Uterus (tissue), 4 donors: ENCODE results near the gene CAMTA1. TPM values are rescaled to one million over a fixed set of nuclear protein-coding genes. Genes with fewer than 3 reads are reported as not detected.

ENCODE experiments used
- DNase-seq, 2 donors: peaks; one replicate each; pipeline ENCODE4 v3.0.0-alpha.2; 2019 to 2020
- H3K27ac ChIP-seq, 2 donors: fragments of 200-600 bp; sonication (generic); 1 replicate in 1 of 2; 2 replicates in 1 of 2; pipeline ENCODE4 v1.5.1; 2016 to 2018
- H3K27me3 ChIP-seq, 2 donors: fragments of 200-600 bp; sonication (generic); one replicate each; pipeline ENCODE4 v1.5.1; 2018 to 2019; ENCODE audit warnings: control low read depth in 1 of 2
- H3K36me3 ChIP-seq, 2 donors: fragments of 200-600 bp; sonication (generic); one replicate each; pipeline ENCODE4 v1.5.1; 2019; ENCODE audit warnings: control low read depth in 1 of 2
- H3K4me1 ChIP-seq, 2 donors: fragments of 200-600 bp; sonication (generic); one replicate each; pipeline ENCODE4 v1.5.1; 2018 to 2019; ENCODE audit warnings: control low read depth in 1 of 2
- H3K4me3 ChIP-seq, 2 donors: fragments of 200-600 bp; sonication (generic); 1 replicate in 1 of 2; 2 replicates in 1 of 2; pipeline ENCODE4 v1.5.1; 2018 to 2019; ENCODE audit warnings: mild to moderate bottlenecking in 1 of 2
- H3K9me3 ChIP-seq, 2 donors: fragments of 200-600 bp; sonication (generic); one replicate each; pipeline ENCODE4 v1.5.1; 2019; ENCODE audit warnings: control low read depth in 1 of 2
- CTCF ChIP-seq, 4 experiments: fragments of 200-600 bp in 2 of 4; fragments of 450-650 bp in 2 of 4; sonication (generic) in 2 of 4; IDR thresholded peaks; one replicate each; pipeline ENCODE4 v1.5.1; 2016 to 2019; ENCODE audit warnings: antibody characterized with exemption in 4 of 4, mild to moderate bottlenecking in 2 of 4, moderate library complexity in 1 of 4
- POLR2A ChIP-seq, 2 donors: fragments of 450-650 bp; IDR thresholded peaks; one replicate each; pipeline ENCODE4 v1.6.1; 2016; ENCODE audit warnings: antibody characterized with exemption in 2 of 2, mild to moderate bottlenecking in 1 of 2, moderate library complexity in 1 of 2
- intact Hi-C: fragments of 100-400 bp; cut with DNase I; formaldehyde crosslinking; loops from one replicate; pipeline ENCODE4 v1.15.1; 2023; ENCODE audit warnings: low total_unique reads
- total RNA-seq, 4 donors: library from RNA; depleted of rRNA in 3 of 4; stranded (reverse); fragments of >200 nt in 3 of 4; gene quantifications; one replicate each; pipeline versions ENCODE4 v1.1.0 to v1.2.4, GENCODE V29; 2014 to 2023
- donor health status: DM: yes; HTN: yes; CAD: no.

Gene CAMTA1
- total RNA-seq, 4 donors from 2014 or later, result 29.7 to 427 (median 64.8) TPM

- H3K27ac ChIP-seq, result no peak overlapping the region
- intact Hi-C loops, result no loop called here
- no peak overlapping the region for H3K4me3 ChIP-seq
- TF ChIP-seq CTCF (IDR thresholded peaks at IDR 0.05), result no peak
- no peaks in the 10 kb centered on the region for H3K27me3 ChIP-seq
- no peaks in the 10 kb centered on the region for H3K36me3 ChIP-seq
- no peaks in the 10 kb centered on the region for H3K9me3 ChIP-seq
- H3K4me1 ChIP-seq, result no peaks in the 10 kb centered on the region
- no peak for DNase-seq
These were observed 675.6 kb downstream of the CAMTA1 start for GRCh38 chr1:7460807-7461206.

- TF ChIP-seq CTCF (IDR thresholded peaks at IDR 0.05) (no peak), POLR2A (IDR thresholded peaks at IDR 0.05) (no peak)
- H3K4me1 ChIP-seq, result no peaks in the 10 kb centered on the region
- H3K9me3 ChIP-seq, result no peaks in the 10 kb centered on the region
- no peaks in the 10 kb centered on the region for H3K36me3 ChIP-seq
- no peak overlapping the region for H3K27ac ChIP-seq
- H3K4me3 ChIP-seq, result no peak overlapping the region
- H3K27me3 ChIP-seq, result no peaks in the 10 kb centered on the region
- intact Hi-C loops, result no loop called here
- DNase-seq, result no peak
These were observed 677.4 kb downstream of the CAMTA1 start for GRCh38 chr1:7462617-7463016.

GRCh38 chr1:7463526-7463925 is 678.3 kb downstream of the CAMTA1 start:
- TF ChIP-seq POLR2A (IDR thresholded peaks at IDR 0.05) (no peak), CTCF (IDR thresholded peaks at IDR 0.05) (no peak)

GRCh38 chr1:7464736-7465135 is 679.5 kb downstream of the CAMTA1 start:
- Histone ChIP-seq H3K27me3 (no peaks in the 10 kb centered on the region), H3K4me1 (peaks cover 0 to 5% of the 10 kb centered on the region in 2 donors), H3K9me3 (no peaks in the 10 kb centered on the region), H3K36me3 (no peaks in the 10 kb centered on the region), H3K4me3 (no peak overlapping the region), H3K27ac (no peak overlapping the region)
- intact Hi-C loops, result no loop called here
- TF ChIP-seq POLR2A (IDR thresholded peaks at IDR 0.05), result no peak
- no peak for DNase-seq

More at GRCh38 chr1:7463526-7463925, 678.3 kb downstream of the CAMTA1 start:
- Histone ChIP-seq H3K4me3 (no peak overlapping the region), H3K27ac (no peak overlapping the region), H3K9me3 (no peaks in the 10 kb centered on the region), H3K36me3 (no peaks in the 10 kb centered on the region), H3K27me3 (no peaks in the 10 kb centered on the region), H3K4me1 (no peaks in the 10 kb centered on the region)
- DNase-seq, result no peak
- intact Hi-C loops, result no loop called here

GRCh38 chr1:7467476-7468175 is 682.4 kb downstream of the CAMTA1 start:
- TF ChIP-seq POLR2A (IDR thresholded peaks at IDR 0.05) (no peak), CTCF (IDR thresholded peaks at IDR 0.05) (no peak)

More at GRCh38 chr1:7467476-7468175, 682.4 kb downstream of the CAMTA1 start:
- peaks cover 0 to 8% of the 10 kb centered on the region in 2 donors for H3K4me1 ChIP-seq
- H3K4me3 ChIP-seq, result no peak overlapping the region
- no peaks in the 10 kb centered on the region for H3K36me3 ChIP-seq
- H3K27ac ChIP-seq, result no peak overlapping the region
- no peaks in the 10 kb centered on the region for H3K27me3 ChIP-seq
- intact Hi-C loops, result no loop called here
- DNase-seq, result no peak
- no peaks in the 10 kb centered on the region for H3K9me3 ChIP-seq
